Vagina (tissue), 2 donors: ENCODE results near the gene DDIAS.

Experiments
- CTCF ChIP-seq, 3 experiments: fragments of 450-650 bp in 2 of 3; fragments of 200-600 bp in 1 of 3; sonication (generic) in 1 of 3; IDR thresholded peaks; one replicate each; pipeline ENCODE4 v1.5.1; 2017 to 2019; ENCODE audit warnings: antibody characterized with exemption in 3 of 3, mild to moderate bottlenecking in 2 of 3, moderate library complexity in 2 of 3
- POLR2A ChIP-seq, 2 donors: fragments of 450-650 bp; IDR thresholded peaks; one replicate each; pipeline ENCODE4 v1.6.1; 2017; ENCODE audit warnings: antibody characterized with exemption in 2 of 2, mild to moderate bottlenecking in 2 of 2, moderate library complexity in 2 of 2
- POLR2AphosphoS5 ChIP-seq, 2 donors: sonication (generic); formaldehyde crosslinking; IDR thresholded peaks; one replicate each; pipeline ENCODE4 v1.9.0; 2017; ENCODE audit warnings: antibody characterized with exemption in 2 of 2, mild to moderate bottlenecking in 2 of 2, low read depth in 1 of 2; ENCODE audit not compliant: insufficient read depth in 1 of 2

DNA sequence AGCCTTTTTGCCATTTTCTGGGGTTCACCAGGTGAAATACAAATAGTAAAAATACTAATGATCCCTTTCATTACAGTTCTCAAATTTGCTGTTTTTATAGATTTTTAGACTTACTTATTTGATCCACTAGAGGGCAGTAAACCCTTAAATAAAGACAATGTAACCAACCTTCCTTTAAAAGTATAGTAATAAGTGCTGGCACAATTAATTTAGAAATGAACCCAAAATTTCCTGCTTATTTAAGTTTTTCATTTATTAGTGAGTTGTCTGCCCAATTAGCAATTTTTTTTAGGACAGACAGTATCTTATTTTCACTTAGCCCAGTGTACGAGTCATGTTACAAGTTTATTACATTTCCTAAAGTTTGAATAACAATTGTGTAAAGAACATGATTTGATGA lies 4.7 kb downstream of the DDIAS start:
- TF ChIP-seq POLR2AphosphoS5 (IDR thresholded peaks at IDR 0.05; ENCODE audit: insufficient read depth in 1 of 2, low read depth in 1 of 2) (no peak), CTCF (IDR thresholded peaks at IDR 0.05) (peak; percentile 27 to 53 (median 46)), POLR2A (IDR thresholded peaks at IDR 0.05) (no peak)
